Stimulated activated CD8-positive, alpha-beta memory T cell treated with anti-CD3 and anti-CD28 coated beads, Interleukin-7, amount 100 ng/mL, for 4 hours (primary cell): ENCODE results near the gene RIC8A.
"Not testable (repeated sequence)": the region's sequence is repeated elsewhere in the genome, so short reads cannot be mapped to it uniquely, and the experiment has no call there.

Source experiments
- DNase-seq, 2 donors: peaks; one replicate each; pipeline ENCODE4 v3.0.0-alpha.2; 2020; ENCODE audit warnings: low read depth in 2 of 2

Gene RIC8A

DNA sequence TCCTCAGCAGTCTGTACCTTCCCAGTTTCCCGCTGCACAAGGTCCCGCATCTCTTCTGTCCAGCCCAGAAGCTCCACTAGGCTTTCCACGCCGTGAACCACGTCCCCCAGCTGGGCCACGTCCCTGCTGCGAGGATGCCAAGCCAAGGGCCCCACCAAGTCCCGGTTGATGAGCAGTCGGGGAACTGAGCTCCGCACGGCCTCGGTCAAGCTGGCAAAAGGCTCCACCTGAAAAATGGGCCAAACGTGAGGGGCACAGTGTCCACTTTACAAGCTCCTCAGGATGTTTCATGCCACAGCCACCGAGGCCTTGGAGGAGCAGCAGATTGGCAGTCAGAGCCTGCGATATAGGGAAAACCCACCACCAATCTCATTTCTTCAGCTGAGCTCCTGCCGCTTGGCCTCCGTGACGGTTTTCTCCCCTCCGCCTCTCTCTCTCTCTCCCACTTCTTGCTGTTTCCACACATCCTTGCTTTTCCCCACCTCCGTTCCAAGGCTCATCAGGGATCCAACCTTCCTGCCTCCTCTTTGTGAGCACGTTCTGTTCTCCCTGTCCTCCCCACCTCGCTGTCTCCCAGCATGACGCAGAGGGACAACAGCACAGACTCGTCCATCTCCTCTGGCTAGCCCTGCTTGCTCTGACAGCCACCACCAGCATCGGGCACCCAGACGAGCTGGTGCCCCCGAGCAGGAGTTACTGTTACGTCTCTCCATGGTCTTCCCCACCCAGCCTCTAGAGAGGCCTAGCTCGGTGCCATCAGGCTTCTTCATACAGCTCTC, 11.5 kb downstream of the RIC8A start:
- no peak for DNase-seq

DNA sequence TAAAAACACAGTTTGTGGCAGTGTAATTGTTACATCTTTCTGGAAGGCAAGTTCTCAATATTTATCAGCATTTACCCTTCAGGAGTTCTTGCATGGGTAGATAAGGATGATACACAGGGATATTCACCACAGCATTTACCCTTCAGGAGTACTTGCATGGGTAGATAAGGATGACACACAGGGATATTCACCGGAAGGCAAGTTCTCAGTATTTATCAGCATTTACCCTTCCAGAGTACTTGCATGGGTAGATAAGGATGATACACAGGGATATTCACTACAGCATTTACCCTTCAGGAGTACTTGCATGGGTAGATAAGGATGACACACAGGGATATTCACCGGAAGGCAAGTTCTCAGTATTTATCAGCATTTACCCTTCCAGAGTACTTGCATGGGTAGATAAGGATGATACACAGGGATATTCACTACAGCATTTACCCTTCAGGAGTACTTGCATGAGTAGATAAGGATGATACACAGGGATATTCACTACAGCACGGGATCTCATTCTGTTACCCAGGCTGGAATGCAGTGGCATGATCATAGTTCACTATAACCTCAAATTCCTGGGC, 13.2 kb downstream of the RIC8A start:
- DNase-seq = not testable (repeated sequence)

DNA sequence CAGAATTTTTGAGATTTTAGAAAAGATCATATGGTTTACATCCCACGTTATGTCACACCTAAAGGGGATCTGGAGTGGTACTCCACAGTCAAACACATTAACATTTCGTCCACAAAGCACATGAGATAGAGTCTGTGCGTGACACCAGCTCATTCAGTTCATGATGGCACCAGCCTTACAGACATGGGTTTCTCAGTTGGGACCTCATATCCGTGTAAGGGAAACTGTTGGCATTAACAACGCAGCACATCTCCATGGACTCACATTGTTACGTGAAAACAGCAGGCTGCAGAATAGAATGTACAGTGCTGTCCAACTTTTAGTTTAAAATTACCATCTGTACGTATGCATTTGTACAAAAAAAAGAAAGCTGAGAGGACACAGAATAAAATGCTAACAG, 14.0 kb downstream of the RIC8A start:
- no peak for DNase-seq

DNA sequence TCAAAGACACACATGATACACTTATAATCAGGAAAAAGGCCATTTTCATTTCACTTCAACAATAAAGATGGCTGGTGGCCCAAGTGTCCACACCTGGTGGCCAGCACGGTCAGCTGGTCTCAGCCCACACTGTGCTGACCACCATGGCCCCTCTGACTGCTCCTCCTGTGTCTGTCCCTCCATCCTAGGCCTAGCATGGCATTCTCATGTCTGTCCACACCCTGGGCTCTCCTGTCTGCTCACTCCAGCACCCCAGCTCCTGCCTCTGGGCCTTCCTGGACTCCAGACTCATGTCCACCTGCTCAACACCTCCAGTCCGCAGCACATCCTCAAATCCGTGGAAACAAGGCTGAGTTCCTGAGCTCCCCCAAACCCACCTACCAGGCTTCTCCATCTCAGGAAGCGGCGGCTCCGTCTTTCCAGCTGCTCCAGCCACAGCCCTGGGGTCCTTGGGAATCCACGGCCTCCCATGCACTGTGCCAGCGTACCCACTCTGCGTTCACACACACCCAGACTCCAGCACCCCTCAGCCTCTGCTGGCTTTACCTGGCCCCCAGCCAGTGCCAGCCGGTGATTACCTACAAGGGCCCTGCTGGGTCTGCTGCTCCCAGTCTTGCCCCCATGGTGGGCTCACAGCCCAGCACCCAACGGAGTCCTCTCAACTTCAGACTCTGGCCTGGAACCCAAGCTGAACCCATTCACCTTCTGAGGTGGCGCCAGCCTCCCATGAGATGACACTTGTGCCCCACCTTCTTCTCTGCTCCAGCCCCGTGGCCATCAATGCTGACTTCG, 14.7 kb downstream of the RIC8A start:
- DNase-seq = no peak

DNA sequence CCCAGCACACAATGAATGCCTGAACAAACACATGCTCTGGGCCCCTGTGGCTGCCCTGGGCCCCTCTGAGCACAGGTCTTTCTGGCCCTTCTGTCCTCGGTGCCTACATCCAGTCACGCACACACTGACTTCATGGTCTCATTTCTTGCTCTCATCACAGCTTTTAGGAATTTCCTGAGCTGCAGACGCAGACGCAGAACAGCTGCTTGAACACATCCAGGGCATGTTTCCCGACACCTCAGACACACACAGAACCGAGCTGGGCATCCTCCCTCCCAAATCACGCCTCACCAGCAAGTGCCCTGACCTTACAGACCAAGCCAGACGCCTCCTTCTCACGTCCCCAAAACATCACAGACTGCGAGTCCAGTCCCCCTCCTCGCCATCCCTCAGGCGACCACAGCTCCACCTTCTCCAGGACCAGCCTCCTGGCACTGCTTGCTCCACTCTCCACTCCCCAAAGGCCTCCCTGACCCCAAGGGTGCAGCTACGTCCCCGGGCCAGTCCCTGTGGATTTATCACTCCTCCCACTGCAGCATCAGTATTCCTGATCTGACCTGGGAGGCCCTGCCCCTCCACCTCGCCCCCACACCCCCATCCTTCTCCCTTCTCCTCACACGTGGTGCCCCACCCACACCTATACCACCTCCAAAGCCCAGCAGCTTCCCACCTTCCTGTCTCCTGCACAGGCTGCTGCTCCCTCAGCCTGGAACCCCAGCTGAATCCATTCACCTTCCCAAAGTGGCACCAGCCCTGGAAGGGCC, 15.7 kb downstream of the RIC8A start:
- no peak for DNase-seq

DNA sequence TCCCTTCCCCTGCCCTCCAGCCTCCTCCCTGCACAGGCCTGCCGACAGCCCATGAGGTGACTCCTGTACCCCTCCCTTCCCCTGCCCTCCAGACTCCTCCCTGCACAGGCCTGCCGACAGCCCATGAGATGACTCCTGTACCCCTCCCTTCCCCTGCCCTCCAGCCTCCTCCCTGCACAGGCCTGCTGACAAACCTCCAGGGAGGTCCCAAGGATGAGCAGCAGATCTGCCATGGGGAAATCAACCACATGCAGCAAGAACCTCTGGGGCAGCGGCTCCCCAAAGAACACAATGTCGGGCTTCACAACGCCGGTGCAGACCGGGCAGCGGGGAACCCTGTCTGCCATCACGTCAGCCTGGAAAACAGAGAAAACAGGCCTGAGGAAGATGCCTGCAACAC, 16.4 kb downstream of the RIC8A start:
- no peak for DNase-seq

DNA sequence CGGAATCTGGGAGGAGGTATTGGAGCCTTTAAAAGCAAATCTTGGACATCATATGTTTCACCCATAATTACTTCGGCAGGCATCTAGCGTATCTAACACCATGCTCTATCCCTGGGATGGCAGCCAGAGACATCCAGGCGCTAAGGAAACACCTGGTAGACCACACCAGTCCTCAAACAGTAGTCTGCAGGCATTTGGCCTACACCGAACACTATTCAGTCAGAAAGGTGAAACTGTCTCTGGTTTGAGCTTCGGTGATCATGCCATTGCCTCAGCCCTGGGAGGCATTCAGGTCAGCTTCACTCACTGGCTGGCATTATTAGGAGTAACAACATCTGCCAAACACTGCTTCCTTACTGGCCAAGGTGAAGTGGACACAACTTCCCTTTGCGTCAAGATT, 16.9 kb downstream of the RIC8A start:
- DNase-seq = no peak

DNA sequence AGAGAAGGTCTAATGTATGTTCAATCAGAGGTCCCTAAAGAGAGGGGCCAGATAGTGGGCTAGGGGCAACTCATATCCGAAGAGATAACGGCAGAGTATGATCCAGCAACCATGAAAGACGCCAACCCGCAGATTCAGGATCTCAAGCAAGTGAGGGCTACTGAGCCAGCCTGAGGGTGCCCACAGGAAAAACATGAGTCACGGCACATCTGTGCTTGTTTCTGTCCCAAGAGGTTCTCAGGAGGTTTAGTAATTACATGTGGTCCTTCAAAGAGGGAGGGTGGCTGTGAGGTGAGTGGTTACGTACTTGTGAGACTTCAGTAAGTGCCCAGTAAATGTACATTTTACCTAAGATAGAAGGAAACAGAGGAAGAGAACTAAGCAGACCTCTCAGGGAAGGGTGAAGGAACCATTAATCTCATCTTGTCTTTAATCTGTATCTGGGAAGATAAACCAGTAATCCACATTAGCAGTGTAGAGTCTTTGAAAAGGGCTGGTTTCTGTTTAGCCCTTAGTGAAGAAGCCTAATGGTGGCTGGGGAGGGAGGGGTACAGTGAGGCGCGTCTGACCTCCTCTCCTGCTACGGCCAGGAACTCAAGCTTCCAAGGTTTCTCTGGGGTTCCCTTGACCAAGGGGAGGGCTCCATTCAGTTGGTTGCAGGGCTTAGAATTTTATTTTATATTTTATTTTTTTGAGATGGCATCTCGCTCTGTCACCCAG, 18.4 kb downstream of the RIC8A start:
- DNase-seq = no peak

DNA sequence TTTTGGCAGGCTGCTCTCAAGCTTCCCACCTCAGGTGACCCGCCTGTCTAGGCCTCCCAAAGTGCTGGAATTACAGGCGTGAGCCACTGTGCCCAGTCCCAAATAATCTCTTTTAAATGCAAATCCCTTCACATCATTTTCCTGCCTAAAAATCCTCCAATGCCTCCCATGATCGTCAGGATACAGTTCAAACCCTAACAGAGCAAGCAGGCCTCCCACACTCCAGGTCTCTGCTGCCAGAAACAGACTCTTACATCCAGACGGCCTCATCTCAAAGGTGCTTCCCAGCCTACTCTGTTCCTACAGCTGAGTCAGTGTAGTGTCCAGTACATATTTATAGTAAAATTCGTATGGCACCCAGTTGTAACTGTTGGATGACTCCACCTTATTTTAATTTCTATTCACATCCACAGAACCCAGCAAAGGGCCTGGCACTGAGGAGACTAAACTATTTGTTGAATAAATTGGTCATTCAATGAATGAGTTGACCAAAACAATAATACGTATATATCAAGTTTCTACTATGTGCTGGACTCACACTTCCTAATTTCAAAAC, 20.4 kb downstream of the RIC8A start:
- no peak for DNase-seq

DNA sequence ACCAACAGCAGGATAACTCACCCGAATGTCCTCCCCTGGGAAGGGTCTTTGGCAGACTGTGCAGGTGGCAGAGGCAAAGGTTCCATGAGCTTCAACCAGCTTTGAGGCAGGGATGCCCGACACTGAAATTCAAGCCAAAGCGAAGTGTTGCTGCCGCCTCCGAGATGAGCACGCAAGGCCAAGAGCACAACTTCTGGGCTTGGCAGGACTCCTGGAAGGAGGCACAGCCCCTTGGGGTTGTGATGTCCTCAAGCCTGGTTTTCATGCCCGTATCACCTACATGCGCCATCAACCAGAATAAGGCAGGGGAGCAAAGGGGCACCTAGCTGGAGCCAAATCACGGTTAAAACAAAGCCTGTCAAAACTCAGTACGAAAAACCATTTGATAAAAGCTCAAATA, 22.9 kb downstream of the RIC8A start:
- DNase-seq = no peak

DNA sequence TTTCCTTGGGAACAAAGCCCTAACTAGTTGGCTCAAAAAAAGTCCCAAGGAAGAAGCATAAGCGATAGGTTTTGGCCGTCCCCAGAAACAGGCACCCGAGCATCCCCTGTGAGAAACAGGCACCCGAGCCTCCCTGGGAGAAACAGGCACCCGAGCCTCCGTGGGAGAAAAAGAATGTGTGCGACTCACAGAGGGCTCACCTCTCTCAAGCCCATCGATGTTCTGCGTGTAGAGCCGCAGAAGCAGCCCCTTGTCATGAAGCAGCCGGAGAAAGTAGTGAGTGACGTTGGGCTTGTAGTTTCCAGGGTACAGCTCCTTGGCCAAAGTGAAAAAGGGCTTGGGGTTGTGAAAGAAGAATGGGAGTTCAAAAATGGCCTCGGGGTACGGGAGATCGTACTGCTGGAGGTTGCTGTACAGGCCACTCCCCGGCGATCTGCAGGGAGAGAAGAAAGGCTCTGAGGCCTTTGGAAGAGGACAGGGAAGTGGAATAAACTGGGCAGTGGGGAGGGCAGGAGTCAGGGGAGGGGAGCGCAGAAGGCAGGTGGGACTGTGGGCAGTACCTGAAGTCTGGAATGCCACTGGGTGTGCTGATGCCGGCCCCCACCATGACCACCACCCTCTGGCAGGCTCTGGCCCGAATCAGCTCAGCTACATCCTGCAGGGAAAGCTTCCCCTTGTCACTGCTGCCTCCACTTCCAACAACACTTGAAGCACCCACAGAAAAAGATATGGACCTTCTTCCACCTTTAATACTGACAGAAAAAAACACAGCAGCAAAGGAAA, 25.5 kb downstream of the RIC8A start:
- no peak for DNase-seq

DNA sequence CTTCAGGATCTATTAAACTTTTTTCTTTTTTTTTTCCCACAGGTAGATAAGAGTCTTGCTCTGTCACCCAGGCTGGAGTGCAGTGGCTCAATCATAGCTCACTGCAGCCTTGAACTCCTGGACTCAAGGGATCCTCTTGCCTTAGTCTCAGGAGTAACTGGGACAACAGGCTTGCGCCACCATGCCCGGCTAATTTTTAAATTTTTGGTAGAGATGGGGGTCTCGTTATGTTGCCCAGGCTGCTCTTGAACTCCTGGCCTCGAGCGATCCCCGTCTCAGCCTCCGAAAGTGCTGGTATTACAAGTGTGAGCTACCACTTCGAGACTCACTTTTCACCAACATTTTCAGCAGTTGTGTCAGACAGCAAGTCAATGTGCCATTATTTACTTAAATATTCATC, 27.7 kb downstream of the RIC8A start:
- no peak for DNase-seq

DNA sequence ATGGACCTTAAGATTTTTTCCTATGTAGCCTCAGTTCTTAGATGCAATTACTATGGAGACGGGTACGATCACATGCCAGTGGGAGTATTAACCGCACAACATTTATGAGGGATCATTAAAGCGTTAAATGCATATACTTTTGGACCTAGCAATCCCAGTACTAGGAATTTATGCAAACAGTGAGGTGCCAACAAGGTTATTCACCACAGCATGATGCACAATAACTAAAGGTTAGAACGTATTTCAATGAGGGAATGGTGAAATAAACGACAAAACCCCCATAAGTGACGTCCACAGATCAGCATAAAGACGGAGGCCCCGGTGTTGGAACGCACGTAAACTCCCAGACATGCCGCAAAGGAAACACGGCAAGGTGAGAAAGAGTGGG, 28.1 kb downstream of the RIC8A start:
- peak; percentile 60 to 71 for DNase-seq

DNA sequence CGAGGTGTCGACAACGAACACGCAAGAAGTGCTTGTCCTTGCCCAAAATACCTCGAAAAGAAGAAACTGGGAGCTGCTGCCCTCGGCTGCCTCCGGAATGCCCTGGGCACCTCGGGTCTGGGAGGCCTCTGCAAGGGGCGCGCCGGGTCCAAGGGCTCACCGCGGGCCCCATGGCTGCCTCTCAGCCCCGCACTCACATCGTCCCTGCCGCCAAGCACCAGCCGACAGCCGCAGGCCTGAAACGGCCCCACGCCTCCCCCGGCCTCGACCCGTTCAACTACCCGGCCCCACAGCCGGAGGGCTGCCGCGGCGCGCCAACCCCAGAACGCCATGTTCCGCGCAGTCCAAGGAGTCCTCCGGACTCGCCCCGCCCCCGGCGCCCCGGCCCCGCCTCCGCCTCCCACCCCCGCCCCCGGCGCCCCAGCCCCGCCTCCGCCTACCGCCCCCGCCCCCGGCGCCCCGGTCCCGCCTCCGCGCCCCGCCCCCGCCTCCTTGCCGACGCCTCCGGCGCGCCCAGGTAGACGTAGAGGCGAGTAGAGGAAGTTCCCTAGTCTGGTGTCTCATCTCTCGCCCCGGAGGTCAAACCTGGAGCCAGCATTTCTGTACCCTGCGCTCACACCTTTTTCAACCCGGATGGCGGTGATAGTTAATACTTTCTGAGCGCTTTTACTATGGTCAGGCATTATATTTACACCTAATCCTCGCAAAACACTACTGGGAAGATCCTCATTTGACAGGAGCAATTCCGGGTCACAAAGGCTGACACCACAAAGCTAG, 28.7 kb downstream of the RIC8A start, which contains the start of gene SIRT3:
SIRT3 (minus strand) TSS at position 346 of the 777 bp plus-strand sequence; CDS start at position 332, 14 bp downstream.
- DNase-seq = peak; percentile 71 to 76

DNA sequence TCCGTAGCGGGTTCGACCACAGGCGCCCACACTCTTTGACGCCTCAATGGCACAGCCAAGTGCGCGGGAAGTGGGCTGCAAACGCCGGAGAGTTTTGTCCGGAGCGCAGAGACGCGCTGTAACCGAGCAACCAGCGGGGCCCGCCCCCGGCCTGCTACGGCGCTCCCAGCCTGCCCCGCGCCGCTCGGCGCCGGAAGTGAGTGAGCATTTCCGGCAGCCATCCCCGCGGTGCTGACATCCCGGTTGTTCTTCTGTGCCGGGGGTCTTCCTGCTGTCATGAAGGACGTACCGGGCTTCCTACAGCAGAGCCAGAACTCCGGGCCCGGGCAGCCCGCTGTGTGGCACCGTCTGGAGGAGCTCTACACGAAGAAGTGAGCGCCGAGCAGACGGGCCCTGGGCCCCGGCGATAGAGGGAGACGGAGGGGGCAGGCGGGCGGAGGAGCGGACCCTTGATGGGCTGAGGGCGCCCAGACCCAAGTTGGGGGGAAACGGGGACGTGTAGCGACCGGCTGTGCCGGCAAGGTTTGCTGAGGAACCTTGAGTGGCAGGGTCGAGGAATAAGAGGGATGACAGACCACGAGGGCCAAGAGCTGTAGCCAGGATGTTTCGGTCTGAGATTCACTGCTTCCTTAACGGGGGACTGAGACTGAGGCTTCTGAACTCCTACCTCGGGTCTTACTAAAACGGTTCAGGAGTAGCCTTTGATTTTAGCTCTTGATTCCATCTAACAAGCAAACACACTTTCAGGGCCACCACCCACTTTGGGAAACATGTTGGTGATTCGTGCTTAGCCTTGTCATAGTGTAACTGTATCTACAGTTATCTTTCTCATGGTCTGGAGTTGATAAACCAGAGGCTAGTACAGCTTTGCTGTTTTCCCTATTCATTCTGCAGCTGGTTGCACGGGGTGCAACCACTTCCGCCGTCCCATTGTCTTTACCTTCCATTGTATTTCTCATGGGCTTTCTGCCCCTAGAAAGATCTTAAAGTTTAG, 29.6 kb downstream of the RIC8A start, which contains the start of gene PSMD13:
PSMD13 (plus strand) TSS at position 203 of the 994 bp plus-strand sequence; CDS start at position 277, 74 bp downstream.
- DNase-seq = peak; percentile 66 to 88

DNA sequence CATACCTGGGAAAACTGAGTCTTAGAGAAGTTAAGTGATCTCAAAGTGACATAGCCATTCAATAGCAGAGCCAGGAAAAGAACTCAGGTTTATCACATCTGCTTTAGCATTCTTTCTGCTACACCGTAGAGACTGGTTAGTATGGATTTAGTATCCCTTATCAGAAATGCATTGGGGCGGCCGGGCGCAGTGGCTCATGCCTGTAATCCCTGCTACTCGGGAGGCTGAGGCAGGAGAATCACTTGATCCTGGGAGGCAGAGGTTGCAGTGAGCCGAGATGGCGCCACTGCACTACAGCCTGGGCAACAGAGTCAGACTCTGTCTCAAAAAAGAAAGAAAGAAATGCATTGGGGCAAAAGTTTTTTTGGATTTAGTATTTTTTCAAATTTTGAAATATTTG, 30.8 kb downstream of the RIC8A start:
- DNase-seq = not testable (repeated sequence)

DNA sequence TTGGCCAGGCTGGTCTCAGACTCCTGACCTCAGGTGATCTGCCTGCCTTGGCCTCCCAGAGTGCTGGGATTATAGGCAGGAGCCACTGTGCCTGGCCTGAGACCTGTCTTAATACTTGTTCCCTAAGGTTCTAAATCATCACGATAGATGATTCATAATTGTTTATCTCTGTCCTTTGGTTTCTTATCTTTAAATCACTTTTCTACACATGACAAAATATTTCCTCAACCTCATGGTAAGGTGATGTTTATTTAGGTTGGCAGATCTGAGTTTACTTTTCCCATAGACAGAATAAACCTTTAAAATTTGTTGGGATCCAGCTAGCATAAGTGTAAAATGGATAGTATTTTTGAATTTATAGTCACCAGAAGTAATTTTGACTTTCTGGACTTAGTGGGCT, 32.8 kb downstream of the RIC8A start:
- DNase-seq = no peak

DNA sequence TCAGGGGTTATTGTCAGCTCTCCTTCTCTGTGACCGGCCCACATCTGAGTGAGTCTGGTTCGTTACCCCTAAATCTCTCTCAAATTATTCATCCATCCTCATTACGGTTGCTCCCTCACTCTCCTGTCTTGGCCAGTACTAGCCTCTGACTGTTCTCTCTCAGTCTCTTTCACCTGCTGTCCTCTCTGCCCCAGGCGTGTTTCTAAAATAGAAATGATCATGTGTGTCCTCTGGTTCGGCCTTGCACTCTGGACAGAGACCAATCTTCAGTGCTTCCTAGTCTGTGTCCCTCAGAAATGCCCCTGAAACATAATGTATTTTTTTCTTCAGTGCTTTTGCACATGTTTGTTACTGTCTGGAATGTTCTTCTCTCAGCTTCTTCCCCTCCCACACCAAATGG, 34.1 kb downstream of the RIC8A start:
- DNase-seq = no peak
